ENCODE results near the gene CCZ1B. TPM values are rescaled to one million over a fixed set of nuclear protein-coding genes. Genes with fewer than 3 reads are reported as not detected.
"Not testable (repeated sequence)": the region's sequence is repeated elsewhere in the genome, so short reads cannot be mapped to it uniquely, and the experiment has no call there.

Gene CCZ1B
- total RNA-seq, 1 donor from 2014 or later: 84.4 TPM

- intact Hi-C loops (cut with micrococcal nuclease): no loop called here
Observed at GRCh38 chr7:6831018-6831725, 5.1 kb upstream of the CCZ1B start.

- intact Hi-C loops (cut with micrococcal nuclease): not testable (repeated sequence)
Observed at GRCh38 chr7:6830026-6830425, 4.0 kb upstream of the CCZ1B start.

GRCh38 chr7:6829616-6830015, 3.5 kb upstream of the CCZ1B start:
- intact Hi-C loops (cut with micrococcal nuclease): loop anchor here (5.0 kb wide), 1 partner anchor 102 kb away; no protein-coding TSS in a partner anchor

- intact Hi-C loops (cut with micrococcal nuclease): loop anchor here (5.0 kb wide), 1 partner anchor 100 kb away; no protein-coding TSS in a partner anchor
Observed at GRCh38 chr7:6827180-6827579, 1.1 kb upstream of the CCZ1B start.

- intact Hi-C loops (cut with micrococcal nuclease): loop anchor here (1.0 to 5.0 kb wide), 2 partner anchors 98 to 118 kb away; no protein-coding TSS in a partner anchor
Observed at GRCh38 chr7:6825236-6826125, 594 bp downstream of the CCZ1B start.

GRCh38 chr7:6821622-6822021, 4.5 kb downstream of the CCZ1B start:
- intact Hi-C loops (cut with micrococcal nuclease): not testable (repeated sequence)

GRCh38 chr7:6815470-6815869, 10.6 kb downstream of the CCZ1B start:
- intact Hi-C loops (cut with micrococcal nuclease): not testable (repeated sequence)

- intact Hi-C loops (cut with micrococcal nuclease): not testable (repeated sequence)
Observed at GRCh38 chr7:6813011-6813410, 13.1 kb downstream of the CCZ1B start.

- intact Hi-C loops (cut with micrococcal nuclease): not testable (repeated sequence)
Observed at GRCh38 chr7:6807959-6808358, 18.1 kb downstream of the CCZ1B start.

GRCh38 chr7:6807393-6807918, 18.6 kb downstream of the CCZ1B start:
- intact Hi-C loops (cut with micrococcal nuclease): not testable (repeated sequence)

- intact Hi-C loops (cut with micrococcal nuclease): not testable (repeated sequence)
Observed at GRCh38 chr7:6800331-6800730, 25.7 kb downstream of the CCZ1B start.

GRCh38 chr7:6799887-6800286, 26.2 kb downstream of the CCZ1B start:
- intact Hi-C loops (cut with micrococcal nuclease): not testable (repeated sequence)

- intact Hi-C loops (cut with micrococcal nuclease): not testable (repeated sequence)
Observed at GRCh38 chr7:6798047-6798446, 28.0 kb downstream of the CCZ1B start.

GRCh38 chr7:6797218-6797617, 28.9 kb downstream of the CCZ1B start:
- intact Hi-C loops (cut with micrococcal nuclease): not testable (repeated sequence)

- intact Hi-C loops (cut with micrococcal nuclease): not testable (repeated sequence)
Observed at GRCh38 chr7:6794276-6794675, 31.8 kb downstream of the CCZ1B start.

- intact Hi-C loops (cut with micrococcal nuclease): not testable (repeated sequence)
Observed at GRCh38 chr7:6792113-6792872, 33.8 kb downstream of the CCZ1B start.

GRCh38 chr7:6789353-6789752, 36.7 kb downstream of the CCZ1B start:
- intact Hi-C loops (cut with micrococcal nuclease): not testable (repeated sequence)

- intact Hi-C loops (cut with micrococcal nuclease): not testable (repeated sequence)
Observed at GRCh38 chr7:6781581-6781980, 44.5 kb downstream of the CCZ1B start.

- intact Hi-C loops (cut with micrococcal nuclease): not testable (repeated sequence)
Observed at GRCh38 chr7:6761186-6761585, 64.9 kb downstream of the CCZ1B start.

- intact Hi-C loops (cut with micrococcal nuclease): not testable (repeated sequence)
Observed at GRCh38 chr7:6753964-6754363, 72.1 kb downstream of the CCZ1B start, which contains the start of gene RSPH10B2. TSS of gene RSPH10B2 (plus strand) at chr7:6754103. CDS start at chr7:6757678, 3,575 bp downstream.

GRCh38 chr7:6750173-6750572, 75.9 kb downstream of the CCZ1B start:
- intact Hi-C loops (cut with micrococcal nuclease): not testable (repeated sequence)
